RWPE2 (cell line): ENCODE measurements around the gene CDH4.
A peak's percentile ranks its signal among the peaks of the same experiment; 100 is the strongest.

Source experiments
- ATAC-seq: fragments of 200-7000 bp; cut with Tn5 transposase; 3 replicates; pipeline ENCODE4 v1.9.1; 2021; ENCODE audit warnings: low read depth
- DNase-seq: peaks from one replicate; pipeline ENCODE4 v3.0.0-alpha.2; 2020; ENCODE audit warnings: low spot score
- H3K27ac ChIP-seq: fragments of 450-650 bp; 2 replicates; pipeline ENCODE4 v1.5.1; 2017; ENCODE audit warnings: mild to moderate bottlenecking; ENCODE audit not compliant: poor library complexity, severe bottlenecking
- H3K27me3 ChIP-seq: fragments of 250-450 bp; sonication (Bioruptor Pico); 2 replicates; pipeline ENCODE4 v1.5.1; 2021; ENCODE audit warnings: mild to moderate bottlenecking, moderate library complexity; ENCODE audit not compliant: insufficient read depth, poor library complexity, severe bottlenecking
- H3K36me3 ChIP-seq: fragments of 250-450 bp; sonication (Bioruptor Pico); 2 replicates; pipeline ENCODE4 v1.5.1; 2020; ENCODE audit warnings: low read depth, mild to moderate bottlenecking, moderate library complexity
- H3K4me1 ChIP-seq: fragments of 250-450 bp; sonication (Bioruptor Pico); 2 replicates; pipeline ENCODE4 v1.5.1; 2021; ENCODE audit warnings: mild to moderate bottlenecking, moderate library complexity; ENCODE audit not compliant: insufficient read depth, poor library complexity, severe bottlenecking
- H3K4me3 ChIP-seq: fragments of 250-450 bp; sonication (Bioruptor Pico); 2 replicates; pipeline ENCODE4 v1.5.1; 2021; ENCODE audit warnings: mild to moderate bottlenecking, moderate library complexity; ENCODE audit not compliant: severe bottlenecking
- H3K9me3 ChIP-seq: fragments of 250-450 bp; sonication (Bioruptor Pico); 2 replicates; pipeline ENCODE4 v1.5.1; 2021; ENCODE audit warnings: mild to moderate bottlenecking, moderate library complexity; ENCODE audit not compliant: severe bottlenecking
- TF ChIP-seq, protein P1 (sequence below): fragments of 450-650 bp; IDR thresholded peaks from one replicate; pipeline ENCODE4 v1.5.1; 2017; ENCODE audit warnings: mild to moderate bottlenecking, moderate library complexity; ENCODE audit not compliant: poor library complexity, severe bottlenecking

CDH4 gene

DNA sequence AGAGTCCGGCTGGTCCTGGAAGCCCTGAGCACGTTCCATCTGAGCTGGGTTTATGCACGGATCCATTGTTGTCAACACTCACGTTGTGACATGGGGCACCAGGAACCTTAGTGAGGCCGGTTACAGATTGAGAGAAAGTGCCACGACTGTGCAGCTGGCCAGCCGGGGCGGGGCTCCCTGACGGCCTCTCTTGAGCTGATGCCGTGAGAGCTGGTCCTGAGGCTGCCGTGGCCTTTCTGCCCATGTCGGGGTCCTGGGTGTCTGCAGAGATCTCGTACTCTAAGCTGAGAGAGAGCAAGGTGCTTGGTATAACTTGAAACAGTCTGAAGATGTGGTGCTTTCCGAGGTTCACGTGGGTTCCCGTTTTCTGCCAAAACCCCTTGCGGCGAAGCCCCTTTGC is 10.0 kb downstream of the CDH4 start:
- ATAC-seq (no peak), DNase-seq (no peak)
- no peaks in the 10 kb centered on the region for H3K9me3 ChIP-seq
- H3K4me1 ChIP-seq, result no peaks in the 10 kb centered on the region
- TF ChIP-seq, protein P1, sequence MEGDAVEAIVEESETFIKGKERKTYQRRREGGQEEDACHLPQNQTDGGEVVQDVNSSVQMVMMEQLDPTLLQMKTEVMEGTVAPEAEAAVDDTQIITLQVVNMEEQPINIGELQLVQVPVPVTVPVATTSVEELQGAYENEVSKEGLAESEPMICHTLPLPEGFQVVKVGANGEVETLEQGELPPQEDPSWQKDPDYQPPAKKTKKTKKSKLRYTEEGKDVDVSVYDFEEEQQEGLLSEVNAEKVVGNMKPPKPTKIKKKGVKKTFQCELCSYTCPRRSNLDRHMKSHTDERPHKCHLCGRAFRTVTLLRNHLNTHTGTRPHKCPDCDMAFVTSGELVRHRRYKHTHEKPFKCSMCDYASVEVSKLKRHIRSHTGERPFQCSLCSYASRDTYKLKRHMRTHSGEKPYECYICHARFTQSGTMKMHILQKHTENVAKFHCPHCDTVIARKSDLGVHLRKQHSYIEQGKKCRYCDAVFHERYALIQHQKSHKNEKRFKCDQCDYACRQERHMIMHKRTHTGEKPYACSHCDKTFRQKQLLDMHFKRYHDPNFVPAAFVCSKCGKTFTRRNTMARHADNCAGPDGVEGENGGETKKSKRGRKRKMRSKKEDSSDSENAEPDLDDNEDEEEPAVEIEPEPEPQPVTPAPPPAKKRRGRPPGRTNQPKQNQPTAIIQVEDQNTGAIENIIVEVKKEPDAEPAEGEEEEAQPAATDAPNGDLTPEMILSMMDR, result no peak
- H3K36me3 ChIP-seq, result peaks cover 81% of the 10 kb centered on the region
- no peak overlapping the region for H3K4me3 ChIP-seq
- H3K27ac ChIP-seq, result no peak overlapping the region
- H3K27me3 ChIP-seq, result no peaks in the 10 kb centered on the region

GRCh38 chr20:61262514-61262913 is 10.5 kb downstream of the CDH4 start:
- Histone ChIP-seq H3K4me1 (no peaks in the 10 kb centered on the region), H3K9me3 (no peaks in the 10 kb centered on the region), H3K4me3 (no peak overlapping the region), H3K27ac (no peak overlapping the region), H3K27me3 (no peaks in the 10 kb centered on the region), H3K36me3 (peaks cover 80% of the 10 kb centered on the region)
- DNase-seq (no peak), ATAC-seq (no peak)
- TF ChIP-seq, protein P1, result no peak

DNA sequence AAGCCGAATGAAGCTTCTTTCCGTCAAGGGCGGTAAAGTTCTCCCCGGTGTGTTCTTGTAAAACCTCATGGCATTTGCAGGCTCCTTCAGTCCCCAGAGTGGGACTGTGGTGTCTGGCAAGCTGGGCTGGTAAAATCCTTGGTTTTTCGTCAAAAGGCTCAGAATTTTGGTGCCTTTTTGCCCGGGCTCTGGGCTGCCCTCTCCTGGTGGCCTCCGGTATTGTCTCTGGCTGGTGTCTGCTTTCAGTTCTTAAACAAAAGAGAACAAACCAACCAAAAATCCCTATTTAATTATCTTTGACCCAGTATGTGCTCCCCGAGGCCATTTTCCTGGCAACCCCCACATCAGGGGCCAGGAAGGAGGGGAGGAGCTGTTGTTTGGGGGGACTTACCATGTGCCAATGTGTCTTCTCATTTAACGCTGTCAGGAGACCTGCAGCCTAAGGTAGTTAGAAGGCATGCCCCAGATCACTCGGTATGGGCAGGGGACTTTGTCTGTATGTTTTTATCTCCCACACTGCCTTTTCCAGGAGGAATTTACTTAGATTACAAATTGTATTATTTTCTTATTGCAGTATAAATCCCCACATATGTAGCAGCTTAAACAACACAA is 11.1 kb downstream of the CDH4 start:
- ATAC-seq, result no peak
- Histone ChIP-seq H3K36me3 (peaks cover 78% of the 10 kb centered on the region), H3K4me3 (no peak overlapping the region), H3K9me3 (no peaks in the 10 kb centered on the region), H3K4me1 (no peaks in the 10 kb centered on the region), H3K27me3 (no peaks in the 10 kb centered on the region), H3K27ac (no peak overlapping the region)
- TF ChIP-seq, protein P1, result peak; percentile 99
- DNase-seq, result no peak

DNA sequence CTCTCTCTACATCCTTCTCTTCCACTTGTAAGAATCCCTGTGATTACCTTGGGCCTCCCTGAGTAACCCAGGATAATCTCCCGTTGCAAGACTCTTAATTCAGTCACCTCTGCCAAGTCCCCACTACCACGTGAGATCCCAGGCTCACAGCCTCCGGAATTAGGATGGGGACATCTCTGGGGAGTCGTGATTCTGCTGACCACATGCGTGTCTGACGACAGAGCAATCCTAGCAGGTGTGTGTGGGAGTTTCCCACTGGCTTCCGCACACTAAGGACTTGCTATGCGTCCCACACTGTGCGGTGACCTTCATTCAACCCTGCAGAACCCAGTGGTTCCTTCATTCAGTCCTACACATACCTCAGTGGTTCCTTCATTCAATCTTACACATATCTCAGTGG is 11.9 kb downstream of the CDH4 start:
- Histone ChIP-seq H3K4me1 (no peaks in the 10 kb centered on the region), H3K4me3 (no peak overlapping the region), H3K36me3 (peaks cover 78% of the 10 kb centered on the region), H3K27ac (no peak overlapping the region), H3K27me3 (no peaks in the 10 kb centered on the region), H3K9me3 (no peaks in the 10 kb centered on the region)
- TF ChIP-seq, protein P1, result no peak
- no peak for DNase-seq
- no peak for ATAC-seq

DNA sequence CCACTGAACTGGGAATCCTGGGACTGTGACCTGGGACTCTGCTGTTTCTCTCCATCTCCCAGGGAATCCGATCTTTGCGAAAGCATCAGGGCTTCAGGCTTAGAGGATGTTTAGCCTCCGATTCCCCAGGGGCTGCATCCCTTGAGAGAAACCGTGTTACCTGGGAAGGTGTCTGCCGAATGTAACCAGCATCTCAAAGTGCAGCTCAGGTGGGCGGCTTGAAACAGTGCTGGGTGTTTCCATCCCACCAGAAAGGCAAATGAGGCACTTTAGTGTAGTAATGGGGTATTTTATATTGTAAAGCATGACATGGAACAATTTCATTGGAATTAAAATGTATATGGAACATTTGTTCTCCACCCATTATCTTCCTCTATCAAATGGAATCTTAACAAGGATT is 15.2 kb downstream of the CDH4 start:
- no peaks in the 10 kb centered on the region for H3K27me3 ChIP-seq
- H3K9me3 ChIP-seq, result no peaks in the 10 kb centered on the region
- no peak overlapping the region for H3K27ac ChIP-seq
- TF ChIP-seq, protein P1, result no peak
- DNase-seq (no peak), ATAC-seq (no peak)
- peaks cover 78% of the 10 kb centered on the region for H3K36me3 ChIP-seq
- H3K4me1 ChIP-seq, result no peaks in the 10 kb centered on the region
- H3K4me3 ChIP-seq, result no peak overlapping the region
